Muscle layer of duodenum (tissue), 2 donors: Measurements from ENCODE around the gene IL1B.
"Not testable (repeated sequence)": the region's sequence is repeated elsewhere in the genome, so short reads cannot be mapped to it uniquely, and the experiment has no call there.

Experiments used
- H3K27ac ChIP-seq: one replicate; pipeline ENCODE4 v1.7.0; 2013; ENCODE audit warnings: mild to moderate bottlenecking, low read length
- H3K27me3 ChIP-seq: one replicate; pipeline ENCODE4 v1.7.0; 2013; ENCODE audit warnings: low read depth, mild to moderate bottlenecking, control low read depth, low read length
- H3K36me3 ChIP-seq, 2 donors: one replicate each; pipeline ENCODE4 v1.7.0; 2013; ENCODE audit warnings: low read length in 2 of 2, control low read depth in 1 of 2, mild to moderate bottlenecking in 1 of 2; ENCODE audit not compliant: insufficient read depth in 2 of 2, control insufficient read depth in 1 of 2
- H3K4me1 ChIP-seq, 2 donors: one replicate each; pipeline ENCODE4 v1.7.0; 2013; ENCODE audit warnings: low read length in 2 of 2, mild to moderate bottlenecking in 2 of 2, control low read depth in 1 of 2, moderate library complexity in 1 of 2; ENCODE audit not compliant: insufficient read depth in 2 of 2, control insufficient read depth in 1 of 2
- H3K4me3 ChIP-seq, 2 donors: one replicate each; pipeline ENCODE4 v1.7.0; 2013; ENCODE audit warnings: low read length in 2 of 2, low read depth in 1 of 2, mild to moderate bottlenecking in 1 of 2
- H3K9me3 ChIP-seq, 2 donors: one replicate each; pipeline ENCODE4 v1.7.0; 2013; ENCODE audit warnings: low read length in 2 of 2, control low read depth in 1 of 2, mild to moderate bottlenecking in 1 of 2; ENCODE audit not compliant: control insufficient read depth in 1 of 2
- donor health status: healthy.

Gene IL1B

GRCh38 chr2:112876257-112876970 lies 39.8 kb upstream of the IL1B start:
- H3K4me1 ChIP-seq, result no peaks in the 10 kb centered on the region
- no peaks in the 10 kb centered on the region for H3K36me3 ChIP-seq
- H3K27me3 ChIP-seq, result no peaks in the 10 kb centered on the region
- H3K4me3 ChIP-seq, result no peak overlapping the region
- H3K27ac ChIP-seq, result no peak overlapping the region
- H3K9me3 ChIP-seq, result no peaks in the 10 kb centered on the region

- no peaks in the 10 kb centered on the region for H3K9me3 ChIP-seq
- H3K4me1 ChIP-seq, result peaks cover 0 to 11% of the 10 kb centered on the region in 2 donors
- no peaks in the 10 kb centered on the region for H3K27me3 ChIP-seq
- no peak overlapping the region for H3K27ac ChIP-seq
- no peak overlapping the region for H3K4me3 ChIP-seq
- no peaks in the 10 kb centered on the region for H3K36me3 ChIP-seq
These were observed 34.6 kb upstream of the IL1B start for GRCh38 chr2:112870841-112871835.

- Histone ChIP-seq H3K36me3 (no peaks in the 10 kb centered on the region), H3K27me3 (no peaks in the 10 kb centered on the region), H3K9me3 (no peaks in the 10 kb centered on the region), H3K4me3 (no peak overlapping the region), H3K27ac (no peak overlapping the region), H3K4me1 (peaks cover 0 to 11% of the 10 kb centered on the region in 2 donors)
These were observed 32.8 kb upstream of the IL1B start for GRCh38 chr2:112869258-112869842.

- H3K4me3 ChIP-seq, result no peak overlapping the region
- H3K4me1 ChIP-seq, result peaks cover 0 to 11% of the 10 kb centered on the region in 2 donors
- no peak overlapping the region for H3K27ac ChIP-seq
- no peaks in the 10 kb centered on the region for H3K9me3 ChIP-seq
- H3K27me3 ChIP-seq, result no peaks in the 10 kb centered on the region
- H3K36me3 ChIP-seq, result no peaks in the 10 kb centered on the region
These were observed 31.4 kb upstream of the IL1B start for GRCh38 chr2:112867701-112868631.

- H3K4me1 ChIP-seq, result peaks cover 0 to 11% of the 10 kb centered on the region in 2 donors
- H3K27me3 ChIP-seq, result no peaks in the 10 kb centered on the region
- H3K9me3 ChIP-seq, result no peaks in the 10 kb centered on the region
- no peak overlapping the region for H3K4me3 ChIP-seq
- H3K36me3 ChIP-seq, result no peaks in the 10 kb centered on the region
- no peak overlapping the region for H3K27ac ChIP-seq
These were observed 29.7 kb upstream of the IL1B start for GRCh38 chr2:112866128-112866835.

- Histone ChIP-seq H3K27ac (no peak overlapping the region), H3K4me3 (no peak overlapping the region), H3K27me3 (no peaks in the 10 kb centered on the region), H3K4me1 (no peaks in the 10 kb centered on the region), H3K36me3 (no peaks in the 10 kb centered on the region), H3K9me3 (peaks cover 0 to 3% of the 10 kb centered on the region in 2 donors)
These were observed 27.5 kb upstream of the IL1B start for GRCh38 chr2:112864072-112864471.

- H3K27ac ChIP-seq, H3K9me3 ChIP-seq, H3K36me3 ChIP-seq, H3K27me3 ChIP-seq, H3K4me3 ChIP-seq, H3K4me1 ChIP-seq: not testable (repeated sequence)
These were observed 23.0 kb upstream of the IL1B start for GRCh38 chr2:112859406-112860183.

GRCh38 chr2:112850588-112850987 lies 14.0 kb upstream of the IL1B start:
- no peak overlapping the region for H3K4me3 ChIP-seq
- H3K4me1 ChIP-seq, result no peaks in the 10 kb centered on the region
- no peaks in the 10 kb centered on the region for H3K9me3 ChIP-seq
- H3K27me3 ChIP-seq, result no peaks in the 10 kb centered on the region
- H3K36me3 ChIP-seq, result no peaks in the 10 kb centered on the region
- no peak overlapping the region for H3K27ac ChIP-seq

GRCh38 chr2:112849956-112850355 lies 13.4 kb upstream of the IL1B start:
- Histone ChIP-seq H3K4me3 (no peak overlapping the region), H3K36me3 (no peaks in the 10 kb centered on the region), H3K9me3 (no peaks in the 10 kb centered on the region), H3K4me1 (no peaks in the 10 kb centered on the region), H3K27ac (no peak overlapping the region), H3K27me3 (no peaks in the 10 kb centered on the region)

GRCh38 chr2:112848833-112849232 lies 12.3 kb upstream of the IL1B start:
- H3K4me1 ChIP-seq, result no peaks in the 10 kb centered on the region
- H3K27ac ChIP-seq, result no peak overlapping the region
- H3K36me3 ChIP-seq, result no peaks in the 10 kb centered on the region
- H3K27me3 ChIP-seq, result no peaks in the 10 kb centered on the region
- H3K4me3 ChIP-seq, result no peak overlapping the region
- H3K9me3 ChIP-seq, result no peaks in the 10 kb centered on the region
